Ovary (tissue), 9 donors: ENCODE results near the gene IL23R. TPM values are rescaled to one million over a fixed set of nuclear protein-coding genes. Genes with fewer than 3 reads are reported as not detected.

Experiments used
- DNase-seq, 5 donors: peaks; one replicate each; pipeline ENCODE4 v3.0.0-alpha.2; 2019 to 2020
- H3K27ac ChIP-seq, 2 donors: fragments of 200-600 bp; one replicate each; pipeline versions ENCODE4 v1.5.1 to v1.8.0; 2019 to 2022
- H3K27me3 ChIP-seq: fragments of 200-600 bp; one replicate; pipeline ENCODE4 v1.8.0; 2022
- H3K36me3 ChIP-seq: fragments of 200-600 bp; sonication (generic); one replicate; pipeline ENCODE4 v1.5.1; 2019
- H3K4me1 ChIP-seq: one replicate; pipeline ENCODE4 v1.8.1; 2013; ENCODE audit warnings: mild to moderate bottlenecking, moderate library complexity; ENCODE audit not compliant: insufficient read depth
- H3K4me3 ChIP-seq: fragments of 200-600 bp; sonication (generic); one replicate; pipeline ENCODE4 v1.5.1; 2017
- H3K9me3 ChIP-seq, 2 donors: fragments of 200-600 bp in 1 of 2; sonication (generic) in 1 of 2; one replicate each; pipeline versions ENCODE4 v1.5.1 to v1.8.1; 2013 to 2019; ENCODE audit warnings: mild to moderate bottlenecking in 1 of 2, moderate library complexity in 1 of 2
- CTCF ChIP-seq, 3 donors: fragments of 450-650 bp in 2 of 3; fragments of 200-600 bp in 1 of 3; IDR thresholded peaks; one replicate each; pipeline versions ENCODE4 v1.5.1 to v1.8.0; 2016 to 2022; ENCODE audit warnings: antibody characterized with exemption in 3 of 3, mild to moderate bottlenecking in 1 of 3
- EP300 ChIP-seq: sonication (generic); formaldehyde crosslinking; IDR thresholded peaks from one replicate; pipeline ENCODE4 v1.6.1; 2017; ENCODE audit warnings: antibody characterized with exemption
- POLR2A ChIP-seq: fragments of 450-650 bp; IDR thresholded peaks from one replicate; pipeline ENCODE4 v1.6.1; 2017; ENCODE audit warnings: antibody characterized with exemption, mild to moderate bottlenecking, moderate library complexity
- WGBS, 3 donors: extraction: QIAGEN DNeasy Blood & Tissue Kit in 1 of 3; methylation state at CpG; one replicate each; pipeline versions ENCODE4 v1.1.5 to v1.1.7; 2013 to 2017; 5-methylcytosine and 5-hydroxymethylcytosine counted together
- intact Hi-C, 4 donors: fragments of 100-400 bp; cut with DNase I; formaldehyde crosslinking; loops; one replicate each; pipeline versions ENCODE4 v1.11.0 to v1.15.1; 2022 to 2023
- polyA plus RNA-seq, 2 donors: library from polyadenylated mRNA; stranded (reverse); fragments of 200-250 nt in 1 of 2; fragments of 350-450 nt in 1 of 2; fragmentation: Illumina TruSeq in 1 of 2; extraction: RNeasy Lipid Tissue Mini Kit (QIAGEN cat#74804) in 1 of 2; gene quantifications; one replicate each; pipeline ENCODE4 v1.2.3, GENCODE V29; 2013 to 2014
- total RNA-seq, 7 donors: library from RNA; depleted of rRNA in 2 of 7; stranded (reverse); fragments of >200 nt in 2 of 7; fragmentation: NEBNext Ultra II Directional in 3 of 7; extraction: Animal tissue kit (Norgen Biotek cat#: 25700) in 3 of 7; gene quantifications; one replicate each; pipeline versions ENCODE4 v1.1.0 to v1.2.4, GENCODE V29; 2016 to 2023
- donor health status: DM: no; HTN: no; CAD: no; lungs with moderate emphysema.
- donor health status: DM: no; HTN: no; CAD: no.
- donor health status: Bipolar disorder and iron deficiency.
- donor health status: DM: yes; HTN: yes; CAD: no.
- donor health status: DM: no; HTN: no; CAD: no.
- donor health status: DM: yes; HTN: yes; CAD: no.

IL23R gene
- total and polyA plus RNA-seq, 9 donors: 0.02 to 0.68 TPM; not detected in 7

- DNase-seq: no peak
- H3K27ac ChIP-seq: no peak overlapping the region
- no peak for TF ChIP-seq POLR2A
- no peak for TF ChIP-seq EP300
- no peak for TF ChIP-seq CTCF (IDR thresholded peaks at IDR 0.05)
- no peaks in the 10 kb centered on the region for H3K27me3 ChIP-seq
- no peak overlapping the region for H3K4me3 ChIP-seq
- no peaks in the 10 kb centered on the region for H3K4me1 ChIP-seq
- no peaks in the 10 kb centered on the region for H3K36me3 ChIP-seq
- no peaks in the 10 kb centered on the region for H3K9me3 ChIP-seq
- intact Hi-C loops: no loop called here
These were observed 97.9 kb downstream of the IL23R start for GRCh38 chr1:67264152-67264551.

GRCh38 chr1:67264899-67265298, 98.6 kb downstream of the IL23R start:
- intact Hi-C loops: no loop called here

GRCh38 chr1:67269061-67269460, 102.8 kb downstream of the IL23R start:
- H3K27me3 ChIP-seq: no peaks in the 10 kb centered on the region
- no peak for DNase-seq
- no peaks in the 10 kb centered on the region for H3K36me3 ChIP-seq
- H3K27ac ChIP-seq: no peak overlapping the region
- intact Hi-C loops: no loop called here
- no peaks in the 10 kb centered on the region for H3K9me3 ChIP-seq
- TF ChIP-seq EP300: no peak
- TF ChIP-seq POLR2A: no peak
- no peak for TF ChIP-seq CTCF (IDR thresholded peaks at IDR 0.05)
- no peaks in the 10 kb centered on the region for H3K4me1 ChIP-seq
- whole genome bisulfite sequencing, 3 donors: 62 to 73% (median 66%) methylated on average over 3 of the region's 3 CpGs
- H3K4me3 ChIP-seq: no peak overlapping the region

More at GRCh38 chr1:67264899-67265298, 98.6 kb downstream of the IL23R start:
- Histone ChIP-seq H3K27me3 (no peaks in the 10 kb centered on the region), H3K36me3 (no peaks in the 10 kb centered on the region), H3K4me1 (no peaks in the 10 kb centered on the region), H3K27ac (no peak overlapping the region), H3K4me3 (no peak overlapping the region), H3K9me3 (no peaks in the 10 kb centered on the region)
- DNase-seq: no peak
- TF ChIP-seq POLR2A (no peak), EP300 (no peak), CTCF (IDR thresholded peaks at IDR 0.05) (no peak)
- WGBS, 3 donors: 22 to 38% (median 36%) methylated on average over 3 of the region's 3 CpGs

GRCh38 chr1:67270541-67270940, 104.3 kb downstream of the IL23R start:
- intact Hi-C loops: no loop called here
- 84 to 92% (median 87%) methylated on average over 3 of the region's 3 CpGs for WGBS, 3 donors

More at GRCh38 chr1:67270541-67270940, 104.3 kb downstream of the IL23R start:
- no peaks in the 10 kb centered on the region for H3K36me3 ChIP-seq
- H3K27me3 ChIP-seq: no peaks in the 10 kb centered on the region
- TF ChIP-seq POLR2A (no peak), CTCF (IDR thresholded peaks at IDR 0.05) (no peak), EP300 (no peak)
- DNase-seq: no peak
- H3K4me1 ChIP-seq: no peaks in the 10 kb centered on the region
- H3K4me3 ChIP-seq: no peak overlapping the region
- H3K9me3 ChIP-seq: no peaks in the 10 kb centered on the region
- no peak overlapping the region for H3K27ac ChIP-seq
